Astrocyte (in vitro differentiated cells and primary cell): ENCODE measurements around the gene GPATCH1. TPM values are rescaled to one million over a fixed set of nuclear protein-coding genes. Genes with fewer than 3 reads are reported as not detected.
A peak's percentile ranks its signal among the peaks of the same experiment; 100 is the strongest.

ENCODE experiments used
- DNase-seq: peaks from one replicate; pipeline ENCODE4 v3.0.0-alpha.2; 2010; ENCODE audit warnings: low read depth
- FAIRE-seq: peaks from 2 replicates; lab custom pipeline; 2011; peaks lifted over from hg19 to GRCh38; lab: Jason Lieb, UNC
- H2AFZ ChIP-seq: 2 replicates; pipeline ENCODE4 v1.6.0; 2012; ENCODE audit warnings: low read depth, low read length, inconsistent platforms
- H3K27ac ChIP-seq: 2 replicates; pipeline ENCODE4 v1.5.1; 2011; ENCODE audit warnings: low read depth, low read length, inconsistent platforms
- H3K27me3 ChIP-seq: 2 replicates; pipeline ENCODE4 v1.6.0; 2011; ENCODE audit warnings: low read length, inconsistent platforms; ENCODE audit not compliant: insufficient read depth
- H3K36me3 ChIP-seq: 2 replicates; pipeline ENCODE4 v1.5.1; 2011; ENCODE audit warnings: low read length, inconsistent platforms; ENCODE audit not compliant: insufficient read depth
- H3K4me1 ChIP-seq: 2 replicates; pipeline ENCODE4 v1.5.1; 2011; ENCODE audit warnings: low read length, inconsistent platforms; ENCODE audit not compliant: insufficient read depth
- H3K4me2 ChIP-seq: 2 replicates; pipeline ENCODE4 v1.6.0; 2012; ENCODE audit warnings: low read length, inconsistent platforms
- H3K4me3 ChIP-seq: 2 replicates; pipeline ENCODE4 v1.5.1; 2011; ENCODE audit warnings: low read depth, mild to moderate bottlenecking, low read length, inconsistent platforms; ENCODE audit not compliant: insufficient read depth
- H3K79me2 ChIP-seq: 2 replicates; pipeline ENCODE4 v1.6.0; 2012; ENCODE audit warnings: mild to moderate bottlenecking, low read length, inconsistent platforms; ENCODE audit not compliant: insufficient read depth
- H3K9ac ChIP-seq: 2 replicates; pipeline ENCODE4 v1.6.0; 2012; ENCODE audit warnings: mild to moderate bottlenecking, low read length, inconsistent platforms
- H3K9me3 ChIP-seq: 2 replicates; pipeline ENCODE4 v1.5.1; 2012; ENCODE audit warnings: low read depth, mild to moderate bottlenecking, low read length, inconsistent platforms; ENCODE audit not compliant: insufficient read depth
- H4K20me1 ChIP-seq: 2 replicates; pipeline ENCODE4 v1.6.0; 2012; ENCODE audit warnings: low read length, inconsistent platforms; ENCODE audit not compliant: insufficient read depth
- H3K27ac Mint-ChIP-seq: one replicate; pipeline ENCODE4 v1.8.0; 2021; ENCODE audit warnings: mild to moderate bottlenecking, mixed read lengths; ENCODE audit not compliant: unreplicated experiment
- H3K27me3 Mint-ChIP-seq: one replicate; pipeline ENCODE4 v1.8.0; 2021; ENCODE audit warnings: low read depth, mixed read lengths; ENCODE audit not compliant: unreplicated experiment
- H3K36me3 Mint-ChIP-seq: one replicate; pipeline ENCODE4 v1.8.0; 2021; ENCODE audit warnings: low read depth, mixed read lengths; ENCODE audit not compliant: unreplicated experiment
- H3K4me1 Mint-ChIP-seq: one replicate; pipeline ENCODE4 v1.8.0; 2021; ENCODE audit warnings: low read depth, mixed read lengths; ENCODE audit not compliant: unreplicated experiment
- H3K4me3 Mint-ChIP-seq: one replicate; pipeline ENCODE4 v1.8.0; 2021; ENCODE audit warnings: mild to moderate bottlenecking, moderate library complexity, mixed read lengths; ENCODE audit not compliant: unreplicated experiment
- H3K9me3 Mint-ChIP-seq: one replicate; pipeline ENCODE4 v1.8.0; 2021; ENCODE audit warnings: mild to moderate bottlenecking, mixed read lengths; ENCODE audit not compliant: unreplicated experiment
- CTCF ChIP-seq: IDR thresholded peaks from 2 replicates; pipeline ENCODE4 v1.5.1; 2011; ENCODE audit warnings: low read depth, mild to moderate bottlenecking, inconsistent platforms, low read length, moderate library complexity; ENCODE audit not compliant: insufficient read depth
- EZH2 ChIP-seq: IDR thresholded peaks from 2 replicates; pipeline ENCODE4 v1.6.1; 2012; ENCODE audit warnings: mild to moderate bottlenecking, low read length, inconsistent platforms; ENCODE audit not compliant: insufficient read depth
- total RNA-seq: library from RNA; stranded (reverse); gene quantifications from 2 replicates; pipeline ENCODE4 v1.2.1, GENCODE V29; 2021

GPATCH1 gene
- total RNA-seq, 1 donor from 2014 or later: 6.1 TPM

GRCh38 chr19:33132425-33132824 lies 51.4 kb downstream of the GPATCH1 start:
- Histone ChIP-seq H3K79me2 (no peaks in the 10 kb centered on the region), H4K20me1 (no peaks in the 10 kb centered on the region), H3K4me3 (no peak overlapping the region), H3K9me3 (no peaks in the 10 kb centered on the region), H3K4me1 (no peaks in the 10 kb centered on the region), H3K9ac (no peak overlapping the region), H3K27me3 (no peaks in the 10 kb centered on the region), H3K4me2 (no peak overlapping the region), H3K36me3 (peaks cover 4% of the 10 kb centered on the region), H2AFZ (no peak overlapping the region), H3K27ac (no peak overlapping the region)
- no peak overlapping the region for H3K4me3 Mint-ChIP-seq
- H3K27ac Mint-ChIP-seq: no peak overlapping the region
- no peaks in the 10 kb centered on the region for H3K27me3 Mint-ChIP-seq
- DNase-seq (no peak), FAIRE-seq (no peak)
- H3K36me3 Mint-ChIP-seq: peaks cover 2% of the 10 kb centered on the region
- no peaks in the 10 kb centered on the region for H3K9me3 Mint-ChIP-seq
- no peaks in the 10 kb centered on the region for H3K4me1 Mint-ChIP-seq
- TF ChIP-seq EZH2 (no peak), CTCF (peak; percentile 3)

GRCh38 chr19:33133438-33134031 lies 52.6 kb downstream of the GPATCH1 start:
- Histone ChIP-seq H3K4me2 (no peak overlapping the region), H3K4me1 (no peaks in the 10 kb centered on the region), H3K4me3 (no peak overlapping the region), H3K27ac (no peak overlapping the region), H3K79me2 (no peaks in the 10 kb centered on the region), H4K20me1 (no peaks in the 10 kb centered on the region), H3K9me3 (no peaks in the 10 kb centered on the region), H2AFZ (no peak overlapping the region), H3K36me3 (peaks cover 4% of the 10 kb centered on the region), H3K27me3 (no peaks in the 10 kb centered on the region), H3K9ac (no peak overlapping the region)
- FAIRE-seq (no peak), DNase-seq (no peak)
- Mint-ChIP-seq H3K4me3 (no peak overlapping the region), H3K27ac (no peak overlapping the region), H3K36me3 (peaks cover 2% of the 10 kb centered on the region), H3K27me3 (no peaks in the 10 kb centered on the region), H3K9me3 (no peaks in the 10 kb centered on the region), H3K4me1 (no peaks in the 10 kb centered on the region)
- no peak for TF ChIP-seq CTCF
- no peak for TF ChIP-seq EZH2

- Histone ChIP-seq H3K27me3 (no peaks in the 10 kb centered on the region), H3K9ac (no peak overlapping the region), H3K27ac (no peak overlapping the region), H3K4me2 (no peak overlapping the region), H3K79me2 (no peaks in the 10 kb centered on the region), H4K20me1 (no peaks in the 10 kb centered on the region), H3K9me3 (no peaks in the 10 kb centered on the region), H2AFZ (no peak overlapping the region), H3K4me1 (no peaks in the 10 kb centered on the region), H3K4me3 (no peak overlapping the region), H3K36me3 (peaks cover 2% of the 10 kb centered on the region)
- FAIRE-seq: no peak
- TF ChIP-seq EZH2 (no peak), CTCF (no peak)
- no peaks in the 10 kb centered on the region for H3K27me3 Mint-ChIP-seq
- no peaks in the 10 kb centered on the region for H3K36me3 Mint-ChIP-seq
- peaks cover 9% of the 10 kb centered on the region for H3K4me1 Mint-ChIP-seq
- H3K9me3 Mint-ChIP-seq: no peaks in the 10 kb centered on the region
- H3K4me3 Mint-ChIP-seq: no peak overlapping the region
- no peak overlapping the region for H3K27ac Mint-ChIP-seq
- no peak for DNase-seq
Measured at GRCh38 chr19:33134571-33135041, 53.6 kb downstream of the GPATCH1 start.
